K562 (cell line): ENCODE results near the gene ENDOV. TPM values are rescaled to one million over a fixed set of nuclear protein-coding genes. Genes with fewer than 3 reads are reported as not detected.

Experiments
- ATAC-seq: fragments of 200-7000 bp; cut with Tn5 transposase; 3 replicates; pipeline ENCODE4 v1.9.1; 2020; ENCODE audit warnings: moderate library complexity
- BruUV-seq: library from RNA; stranded (reverse); fragments of 400-500 nt; replicated peaks from 2 replicates; lab custom pipeline; 2021; lab: Mats Ljungman, UMichigan
- CTCF ChIA-PET: fragments of 300-600 bp; formaldehyde crosslinking; extraction: SDS; loops from one replicate; lab custom pipeline; 2021; ENCODE audit warnings: low intra/inter-chr PET ratio; lab: Yijun Ruan, JAX
- POLR2A ChIA-PET: fragments of 300-600, 350-650 bp; sonication (Branson Sonifier 250); formaldehyde crosslinking; extraction: SDS; loops from one replicate; lab custom pipeline; 2021; ENCODE audit warnings: antibody characterized with exemption, inconsistent platforms; lab: Yijun Ruan, JAX
- DNase-seq, 4 experiments: peaks; one replicate each; pipeline versions ENCODE4 v3.0.0 to v3.0.0-alpha.2; 2011 to 2018; ENCODE audit warnings: low spot score in 3 of 4, mixed read lengths in 3 of 4; ENCODE audit errors: extremely low read depth in 1 of 4
- FAIRE-seq: peaks from 2 replicates; lab custom pipeline; 2011; peaks lifted over from hg19 to GRCh38; lab: Jason Lieb, UNC
- H2AFZ ChIP-seq: 2 replicates; pipeline ENCODE4 v1.6.0; 2011; ENCODE audit warnings: low read depth, low read length, control low read depth, inconsistent platforms
- H3K27ac ChIP-seq: fragments of 200-600 bp; 3 replicates; pipeline ENCODE4 v1.8.0; 2011; ENCODE audit warnings: low read depth, mild to moderate bottlenecking, control low read depth, inconsistent platforms, low read length, moderate library complexity, mixed read lengths; ENCODE audit errors: extremely low read depth
- H3K27me3 ChIP-seq, 2 experiments: fragments of 300-600 bp in 1 of 2; 2 replicates in 1 of 2; 3 replicates in 1 of 2; pipeline versions ENCODE4 v1.6.0 to v1.8.0; 2011; ENCODE audit warnings: inconsistent platforms in 2 of 2, low read length in 2 of 2, mild to moderate bottlenecking in 1 of 2, mixed read lengths in 1 of 2, moderate library complexity in 1 of 2; ENCODE audit not compliant: control insufficient read depth in 2 of 2, insufficient read depth in 2 of 2
- H3K36me3 ChIP-seq: fragments of 300-600 bp; 3 replicates; pipeline ENCODE4 v1.8.0; 2011; ENCODE audit warnings: mild to moderate bottlenecking, low read length, inconsistent platforms; ENCODE audit not compliant: control insufficient read depth, insufficient read depth
- H3K4me1 ChIP-seq, 2 experiments: fragments of 200-600 bp in 1 of 2; replicated peaks in 1 of 2; 2 replicates in 1 of 2; 3 replicates in 1 of 2; pipeline versions ENCODE4 v1.5.1 to v1.8.0; 2011; ENCODE audit warnings: inconsistent platforms in 2 of 2, low read length in 2 of 2, mild to moderate bottlenecking in 1 of 2, mixed read lengths in 1 of 2, moderate library complexity in 1 of 2; ENCODE audit not compliant: control insufficient read depth in 2 of 2, insufficient read depth in 2 of 2
- H3K4me2 ChIP-seq: 2 replicates; pipeline ENCODE4 v1.6.1; 2011; ENCODE audit warnings: low read length, control low read depth, inconsistent platforms, mixed read lengths; ENCODE audit not compliant: insufficient read depth
- H3K4me3 ChIP-seq: fragments of 200-600 bp; sonication (generic), shearing (Covaris generic); 2 replicates; pipeline ENCODE4 v1.5.1; 2016; ENCODE audit warnings: control low read depth, inconsistent platforms
- H3K79me2 ChIP-seq: fragments of 200-600 bp; 3 replicates; pipeline ENCODE4 v1.8.0; 2011; ENCODE audit warnings: low read length, inconsistent platforms; ENCODE audit not compliant: control insufficient read depth, insufficient read depth
- H3K9ac ChIP-seq, 2 experiments: 2 replicates each; pipeline versions ENCODE4 v1.6.0 to v1.6.1; 2011; ENCODE audit warnings: low read depth in 2 of 2, low read length in 2 of 2, control low read depth in 1 of 2, inconsistent platforms in 1 of 2, mild to moderate bottlenecking in 1 of 2, mixed read lengths in 1 of 2; ENCODE audit not compliant: insufficient read depth in 1 of 2
- H3K9me1 ChIP-seq: one replicate; pipeline ENCODE4 v1.6.0; 2011; ENCODE audit warnings: inconsistent platforms, mild to moderate bottlenecking, low read length, moderate library complexity; ENCODE audit not compliant: control insufficient read depth, insufficient read depth
- H3K9me3 ChIP-seq: replicated peaks from 2 replicates; pipeline ENCODE4 v1.5.1; 2011; ENCODE audit warnings: low read depth, low read length, inconsistent platforms; ENCODE audit not compliant: control insufficient read depth, insufficient read depth
- H4K20me1 ChIP-seq: replicated peaks from 2 replicates; pipeline ENCODE4 v1.6.1; 2011; ENCODE audit warnings: low read length, inconsistent platforms, mixed read lengths; ENCODE audit not compliant: control insufficient read depth, insufficient read depth
- CBFA2T2 ChIP-seq: fragments of 450-650 bp; conservative IDR thresholded peaks from 2 replicates; pipeline ENCODE4 v1.6.1; 2017; ENCODE audit warnings: mild to moderate bottlenecking
- FUS ChIP-seq: fragments of 200-400 bp; formaldehyde crosslinking; optimal IDR thresholded peaks from 2 replicates; pipeline ENCODE3; 2017; ENCODE audit warnings: low read depth, low read length
- HNRNPLL ChIP-seq: fragments of 200-400 bp; formaldehyde crosslinking; IDR thresholded peaks from 2 replicates; pipeline ENCODE4 v1.6.1; 2017; ENCODE audit warnings: low read length, low read depth, mild to moderate bottlenecking; ENCODE audit not compliant: poor library complexity, severe bottlenecking
- ILF3 ChIP-seq: fragments of 450-650 bp; IDR thresholded peaks from 2 replicates; pipeline ENCODE4 v1.6.1; 2018; ENCODE audit warnings: antibody characterized with exemption, mild to moderate bottlenecking, moderate library complexity, borderline replicate concordance
- NFIX ChIP-seq: fragments of 250-450 bp; sonication (Bioruptor Pico); IDR thresholded peaks from 2 replicates; pipeline ENCODE4 v1.4.0; 2020; ENCODE audit warnings: low read depth, mild to moderate bottlenecking, moderate library complexity
- NR2F6 ChIP-seq: fragments of 450-650 bp; formaldehyde crosslinking; IDR thresholded peaks from 2 replicates; pipeline ENCODE4 v1.4.0; 2020; ENCODE audit warnings: mild to moderate bottlenecking
- PHF21A ChIP-seq: fragments of 450-650 bp; IDR thresholded peaks from 2 replicates; pipeline ENCODE4 v1.6.1; 2017; ENCODE audit warnings: low read depth, borderline replicate concordance
- RB1 ChIP-seq: fragments of 450-650 bp; IDR thresholded peaks from 2 replicates; pipeline ENCODE4 v1.6.1; 2017; ENCODE audit warnings: low read depth, mild to moderate bottlenecking
- STAG1 ChIP-seq: sonication (generic); formaldehyde crosslinking; IDR thresholded peaks from 2 replicates; pipeline ENCODE4 v1.5.0; 2020; ENCODE audit warnings: missing genetic modification reagents, borderline replicate concordance
- XRCC3 ChIP-seq: fragments of 450-650 bp; IDR thresholded peaks from 2 replicates; pipeline ENCODE4 v1.6.1; 2017; ENCODE audit warnings: mild to moderate bottlenecking, moderate library complexity
- ZFP36 ChIP-seq: fragments of 150-350 bp; IDR thresholded peaks from 2 replicates; pipeline ENCODE4 v1.6.1; 2018; ENCODE audit warnings: low read length, low read depth; ENCODE audit not compliant: partially characterized antibody
- ZNF699 ChIP-seq: fragments of 250-450 bp; sonication (Bioruptor Pico); IDR thresholded peaks from 2 replicates; pipeline ENCODE4 v1.8.0; 2021; ENCODE audit warnings: mild to moderate bottlenecking, moderate library complexity; ENCODE audit not compliant: insufficient replicate concordance
- WGBS: fragments of 100-300 bp; shearing (Covaris generic); methylation state at CpG from one replicate; pipeline ENCODE4 v1.1.6; 2016; ENCODE audit warnings: low coverage, mixed read lengths; ENCODE audit not compliant: insufficient coverage; ENCODE audit errors: missing lambda C conversion rate; 5-methylcytosine and 5-hydroxymethylcytosine counted together
- in situ Hi-C: fragments of 300-500 bp; cut with MboI; formaldehyde crosslinking; loops from 4 replicates; pipeline ENCODE4 v1.15.0; 2018; ENCODE audit warnings: inconsistent platforms, mixed read lengths
- intact Hi-C: fragments of 100-400 bp; cut with micrococcal nuclease; formaldehyde crosslinking; loops from 2 replicates; pipeline ENCODE4 v1.14.2; 2022
- polyA plus RNA-seq, 8 experiments: library from polyadenylated mRNA; depleted of rRNA in 4 of 8; stranded (reverse) in 5 of 8; unstranded in 3 of 8; fragments of >200 nt; fragmentation: Nextera tagmentation in 2 of 8; fragmentation: Illumina TruSeq in 1 of 8; extraction: Ambion mirVana in 2 of 8; extraction: Trizol in 1 of 8; gene quantifications; 2 replicates each; pipeline versions ENCODE4 v1.2.1 to v1.2.3, GENCODE V29; 2011 to 2014; ENCODE audit warnings: inconsistent platforms in 1 of 8, missing spikeins in 1 of 8
- total RNA-seq, 7 experiments: library from RNA; depleted of rRNA in 6 of 7; stranded (reverse); fragments of >200 nt in 6 of 7; fragmentation: Illumina TruSeq in 2 of 7; extraction: Trizol in 2 of 7; gene quantifications; 2 replicates each; pipeline versions ENCODE4 v1.2.1 to v1.2.3, GENCODE V29; 2011 to 2021; ENCODE audit warnings: low replicate concordance in 1 of 7
- TF ChIP-seq, protein P1 (sequence below): conservative IDR thresholded peaks from 2 replicates; pipeline ENCODE4 v1.6.1; 2011; ENCODE audit warnings: low read depth, mild to moderate bottlenecking, low read length; ENCODE audit not compliant: control insufficient read depth
- TF ChIP-seq, protein P2 (sequence below): fragments of 200-800 bp; sonication (Bioruptor generic); IDR thresholded peaks from 2 replicates; pipeline ENCODE4 v1.6.1; 2017; ENCODE audit warnings: missing genetic modification characterization, missing compliant biosample characterization

Gene ENDOV
- total and polyA plus RNA-seq, 9 of the 15 experiments (the other 6 are each of a cell fraction or from before 2014, with no cell fraction given), result 1.2 to 8.2 (median 3.7) TPM

DNA sequence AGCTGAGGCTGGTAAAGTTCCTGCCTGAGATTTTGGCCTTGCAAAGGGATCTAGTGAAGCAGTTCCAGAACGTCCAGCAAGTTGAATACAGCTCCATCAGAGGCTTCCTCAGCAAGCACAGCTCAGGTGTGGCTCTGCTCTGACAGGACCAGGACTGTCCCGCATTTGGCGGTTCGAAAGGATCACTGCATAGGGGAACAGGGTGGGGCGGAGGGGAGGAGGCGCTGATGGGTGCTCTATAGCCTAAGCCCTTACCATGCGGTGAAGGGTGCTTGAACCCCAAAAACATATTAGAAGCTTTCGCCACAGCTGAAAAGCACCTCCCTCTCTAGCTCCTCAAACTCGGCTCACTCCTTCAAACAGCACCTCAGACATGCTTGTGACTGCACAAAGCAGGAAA, 29.9 kb upstream of the ENDOV start (continued):
- TF ChIP-seq RB1, result no peak
- TF ChIP-seq, protein P1, sequence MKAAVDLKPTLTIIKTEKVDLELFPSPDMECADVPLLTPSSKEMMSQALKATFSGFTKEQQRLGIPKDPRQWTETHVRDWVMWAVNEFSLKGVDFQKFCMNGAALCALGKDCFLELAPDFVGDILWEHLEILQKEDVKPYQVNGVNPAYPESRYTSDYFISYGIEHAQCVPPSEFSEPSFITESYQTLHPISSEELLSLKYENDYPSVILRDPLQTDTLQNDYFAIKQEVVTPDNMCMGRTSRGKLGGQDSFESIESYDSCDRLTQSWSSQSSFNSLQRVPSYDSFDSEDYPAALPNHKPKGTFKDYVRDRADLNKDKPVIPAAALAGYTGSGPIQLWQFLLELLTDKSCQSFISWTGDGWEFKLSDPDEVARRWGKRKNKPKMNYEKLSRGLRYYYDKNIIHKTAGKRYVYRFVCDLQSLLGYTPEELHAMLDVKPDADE, result no peak
- TF ChIP-seq HNRNPLL, result no peak
- TF ChIP-seq PHF21A, result no peak
- TF ChIP-seq STAG1 (CRISPR knock-in tag), result no peak
- no peak for TF ChIP-seq XRCC3
- TF ChIP-seq CBFA2T2, result no peak
- no peak for TF ChIP-seq ZNF699
- TF ChIP-seq NFIX (CRISPR knock-in tag), result no peak

DNA sequence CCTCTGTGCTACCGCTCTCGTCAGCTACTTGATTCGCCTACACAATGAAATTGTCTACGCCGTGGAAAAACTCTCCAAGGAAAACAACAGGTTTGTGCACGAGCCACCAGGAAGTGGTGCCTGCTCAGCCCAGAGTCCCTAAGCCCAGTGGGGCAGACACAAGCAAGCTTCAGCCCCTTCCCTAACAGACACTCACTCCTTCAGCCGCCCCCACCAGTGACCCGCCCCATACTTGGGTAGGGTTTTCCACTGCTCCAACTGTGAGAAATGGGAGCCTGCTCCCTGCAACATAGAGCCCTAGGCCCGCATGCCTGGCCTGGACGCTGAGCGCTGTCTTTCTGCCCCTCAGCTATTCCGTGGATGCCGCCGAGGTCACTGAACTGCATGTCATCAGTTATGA, 28.6 kb upstream of the ENDOV start:
- Histone ChIP-seq H3K4me1 (no peaks in the 10 kb centered on the region), H2AFZ (no peak overlapping the region), H3K4me2 (no peak overlapping the region), H3K36me3 (peaks cover 71% of the 10 kb centered on the region; the same call in 2 of the 3 replicates), H3K9ac (peak overlapping the region in 1 of 2 experiments; percentile 16; a peak in 1 of 4 replicates), H3K9me1 (peaks cover 2% of the 10 kb centered on the region), H3K27me3 (no peaks in the 10 kb centered on the region), H3K9me3 (no peaks in the 10 kb centered on the region), H3K79me2 (no peaks in the 10 kb centered on the region), H4K20me1 (no peaks in the 10 kb centered on the region), H3K4me3 (no peak overlapping the region), H3K27ac (no peak overlapping the region)
- ATAC-seq, result no peak
- in situ Hi-C loops (no loop called here), intact Hi-C loops (no loop called here)
- TF ChIP-seq, protein P2, sequence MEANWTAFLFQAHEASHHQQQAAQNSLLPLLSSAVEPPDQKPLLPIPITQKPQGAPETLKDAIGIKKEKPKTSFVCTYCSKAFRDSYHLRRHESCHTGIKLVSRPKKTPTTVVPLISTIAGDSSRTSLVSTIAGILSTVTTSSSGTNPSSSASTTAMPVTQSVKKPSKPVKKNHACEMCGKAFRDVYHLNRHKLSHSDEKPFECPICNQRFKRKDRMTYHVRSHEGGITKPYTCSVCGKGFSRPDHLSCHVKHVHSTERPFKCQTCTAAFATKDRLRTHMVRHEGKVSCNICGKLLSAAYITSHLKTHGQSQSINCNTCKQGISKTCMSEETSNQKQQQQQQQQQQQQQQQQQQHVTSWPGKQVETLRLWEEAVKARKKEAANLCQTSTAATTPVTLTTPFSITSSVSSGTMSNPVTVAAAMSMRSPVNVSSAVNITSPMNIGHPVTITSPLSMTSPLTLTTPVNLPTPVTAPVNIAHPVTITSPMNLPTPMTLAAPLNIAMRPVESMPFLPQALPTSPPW (CRISPR knock-in tag), result no peak
- no peak for TF ChIP-seq NR2F6
- no peak for TF ChIP-seq ILF3
- no peak for TF ChIP-seq ZFP36
- no peak for TF ChIP-seq FUS
- BruUV-seq, result no TSS peak
- CTCF ChIA-PET, result no interaction called here
- no peak for DNase-seq
- FAIRE-seq, result no peak
- POLR2A ChIA-PET, result interaction anchor here (0.6 to 1.8 kb wide), 3 partner anchors 11 to 183 kb away, joined by 3 to 4 read pairs (median 4); no protein-coding TSS in a partner anchor
- 83% methylated on average over 11 of the region's 14 CpGs for WGBS
